Neural progenitor cell (in vitro differentiated cells): ENCODE data around the gene DUSP6. TPM values are rescaled to one million over a fixed set of nuclear protein-coding genes. Genes with fewer than 3 reads are reported as not detected.

Source experiments
- DNase-seq: peaks from one replicate; pipeline ENCODE4 v3.0.0-alpha.2; 2016; ENCODE audit warnings: low spot score
- H2AFZ ChIP-seq: fragments of 200-600 bp; sonication (generic); replicated peaks from 2 replicates; pipeline ENCODE4 v1.6.1; 2016; ENCODE audit warnings: antibody characterized with exemption
- H3F3A ChIP-seq: fragments of 200-600 bp; sonication (generic); 2 replicates; pipeline ENCODE4 v1.6.1; 2016; ENCODE audit warnings: antibody characterized with exemption, low read depth
- H3K27ac ChIP-seq: fragments of 200-600 bp; sonication (generic); 2 replicates; pipeline ENCODE4 v1.5.1; 2016; ENCODE audit warnings: mild to moderate bottlenecking
- H3K27me3 ChIP-seq: fragments of 200-600 bp; sonication (generic); 2 replicates; pipeline ENCODE4 v1.6.1; 2016; ENCODE audit warnings: mild to moderate bottlenecking, moderate library complexity
- H3K36me3 ChIP-seq: fragments of 200-600 bp; sonication (generic); 2 replicates; pipeline ENCODE4 v1.5.1; 2016
- H3K4me1 ChIP-seq: fragments of 200-600 bp; sonication (generic); 2 replicates; pipeline ENCODE4 v1.6.1; 2016; ENCODE audit warnings: mixed run types
- H3K4me2 ChIP-seq: fragments of 200-600 bp; sonication (generic); 2 replicates; pipeline ENCODE4 v1.6.1; 2016
- H3K4me3 ChIP-seq: fragments of 200-600 bp; sonication (generic); 2 replicates; pipeline ENCODE4 v1.5.1; 2016
- H3K79me2 ChIP-seq: fragments of 200-600 bp; sonication (generic); 2 replicates; pipeline ENCODE4 v1.6.1; 2016; ENCODE audit warnings: low read depth
- H3K9ac ChIP-seq: fragments of 200-600 bp; sonication (generic); 2 replicates; pipeline ENCODE4 v1.6.1; 2016
- H3K9me3 ChIP-seq: fragments of 200-600 bp; sonication (generic); 2 replicates; pipeline ENCODE4 v1.5.1; 2016; ENCODE audit warnings: low read depth
- H4K20me1 ChIP-seq: fragments of 200-600 bp; sonication (generic); 2 replicates; pipeline ENCODE4 v1.6.1; 2016; ENCODE audit warnings: low read depth
- H3K27ac Mint-ChIP-seq: 3 replicates; pipeline ENCODE4 v1.8.0; 2021; ENCODE audit warnings: mixed read lengths
- H3K27me3 Mint-ChIP-seq: 2 replicates; pipeline ENCODE4 v1.8.0; 2022; ENCODE audit warnings: low read depth, mild to moderate bottlenecking, inconsistent platforms, moderate library complexity, mixed read lengths; ENCODE audit not compliant: insufficient read depth
- H3K36me3 Mint-ChIP-seq: 3 replicates; pipeline ENCODE4 v1.8.0; 2021; ENCODE audit warnings: mixed read lengths
- H3K4me1 Mint-ChIP-seq: 3 replicates; pipeline ENCODE4 v1.8.0; 2021; ENCODE audit warnings: mixed read lengths
- H3K4me3 Mint-ChIP-seq: 3 replicates; pipeline ENCODE4 v1.8.0; 2021; ENCODE audit warnings: mild to moderate bottlenecking, moderate library complexity, mixed read lengths
- H3K9me3 Mint-ChIP-seq: 3 replicates; pipeline ENCODE4 v1.8.0; 2020; ENCODE audit warnings: mixed read lengths
- CTCF ChIP-seq: fragments of 200-600 bp; sonication (generic); IDR thresholded peaks from 2 replicates; pipeline ENCODE4 v1.5.1; 2017; ENCODE audit warnings: antibody characterized with exemption, mild to moderate bottlenecking
- EZH2 ChIP-seq: fragments of 200-600 bp; sonication (generic); IDR thresholded peaks from 2 replicates; pipeline ENCODE4 v1.6.1; 2017; ENCODE audit warnings: antibody characterized with exemption, mild to moderate bottlenecking, moderate library complexity
- EZH2phosphoT487 ChIP-seq: fragments of 200-600 bp; sonication (generic); IDR thresholded peaks from 2 replicates; pipeline ENCODE4 v1.6.1; 2017; ENCODE audit warnings: antibody characterized with exemption
- total RNA-seq: library from RNA; depleted of rRNA; stranded (reverse); fragments of >200 nt; gene quantifications from 2 replicates; pipeline ENCODE4 v1.2.3, GENCODE V29; 2015; ENCODE audit warnings: low replicate concordance

The DUSP6 gene
- total RNA-seq, 1 donor from 2014 or later, result 12.5 TPM

- Mint-ChIP-seq H3K27me3 (peaks cover 2% of the 10 kb centered on the region), H3K27ac (peak overlapping the region; percentile 72), H3K36me3 (peaks cover 4% of the 10 kb centered on the region), H3K4me1 (peaks cover 22% of the 10 kb centered on the region), H3K4me3 (no peak overlapping the region), H3K9me3 (peaks cover 9% of the 10 kb centered on the region)
- Histone ChIP-seq H3F3A (peaks cover 4% of the 10 kb centered on the region), H3K27me3 (no peaks in the 10 kb centered on the region), H3K79me2 (no peaks in the 10 kb centered on the region), H4K20me1 (no peaks in the 10 kb centered on the region), H3K36me3 (no peaks in the 10 kb centered on the region), H3K9ac (no peak overlapping the region), H2AFZ (no peak overlapping the region), H3K4me3 (no peak overlapping the region), H3K4me1 (peaks cover 12% of the 10 kb centered on the region), H3K9me3 (no peaks in the 10 kb centered on the region), H3K27ac (no peak overlapping the region), H3K4me2 (no peak overlapping the region)
- no peak for DNase-seq
- no peak for TF ChIP-seq CTCF
- no peak for TF ChIP-seq EZH2
- no peak for TF ChIP-seq EZH2phosphoT487
Measured at GRCh38 chr12:89379148-89379838, 27.0 kb upstream of the DUSP6 start.

GRCh38 chr12:89376844-89377243 is 24.5 kb upstream of the DUSP6 start:
- Histone ChIP-seq H3F3A (no peaks in the 10 kb centered on the region), H3K36me3 (no peaks in the 10 kb centered on the region), H3K9me3 (no peaks in the 10 kb centered on the region), H3K79me2 (no peaks in the 10 kb centered on the region), H3K4me3 (no peak overlapping the region), H3K4me2 (no peak overlapping the region), H3K9ac (no peak overlapping the region), H3K27me3 (no peaks in the 10 kb centered on the region), H4K20me1 (no peaks in the 10 kb centered on the region), H2AFZ (no peak overlapping the region), H3K4me1 (no peaks in the 10 kb centered on the region), H3K27ac (no peak overlapping the region)
- Mint-ChIP-seq H3K9me3 (peaks cover 9% of the 10 kb centered on the region), H3K27me3 (peaks cover 5% of the 10 kb centered on the region), H3K4me3 (no peak overlapping the region), H3K27ac (no peak overlapping the region), H3K4me1 (peaks cover 8% of the 10 kb centered on the region), H3K36me3 (peaks cover 6% of the 10 kb centered on the region)
- no peak for TF ChIP-seq EZH2phosphoT487
- TF ChIP-seq CTCF, result no peak
- no peak for TF ChIP-seq EZH2
- DNase-seq, result no peak

- Histone ChIP-seq H3K9ac (no peak overlapping the region), H3K9me3 (no peaks in the 10 kb centered on the region), H3K4me2 (no peak overlapping the region), H3F3A (no peaks in the 10 kb centered on the region), H3K27me3 (no peaks in the 10 kb centered on the region), H4K20me1 (no peaks in the 10 kb centered on the region), H2AFZ (no peak overlapping the region), H3K4me3 (no peak overlapping the region), H3K36me3 (no peaks in the 10 kb centered on the region), H3K79me2 (no peaks in the 10 kb centered on the region), H3K4me1 (no peaks in the 10 kb centered on the region), H3K27ac (no peak overlapping the region)
- Mint-ChIP-seq H3K9me3 (peaks cover 9% of the 10 kb centered on the region), H3K27me3 (peaks cover 5% of the 10 kb centered on the region), H3K4me1 (peaks cover 10% of the 10 kb centered on the region), H3K4me3 (no peak overlapping the region), H3K36me3 (peaks cover 6% of the 10 kb centered on the region), H3K27ac (no peak overlapping the region)
- DNase-seq, result no peak
- TF ChIP-seq EZH2phosphoT487 (no peak), EZH2 (no peak), CTCF (no peak)
Measured at GRCh38 chr12:89376202-89376529, 23.9 kb upstream of the DUSP6 start.
